Measurements from ENCODE around the gene TIPRL.

Gene TIPRL

GRCh38 chr1:168223261-168223660 lies 44.5 kb downstream of the TIPRL start:
- POLR2A ChIA-PET = no interaction called here
- CTCF ChIA-PET = no interaction called here

DNA sequence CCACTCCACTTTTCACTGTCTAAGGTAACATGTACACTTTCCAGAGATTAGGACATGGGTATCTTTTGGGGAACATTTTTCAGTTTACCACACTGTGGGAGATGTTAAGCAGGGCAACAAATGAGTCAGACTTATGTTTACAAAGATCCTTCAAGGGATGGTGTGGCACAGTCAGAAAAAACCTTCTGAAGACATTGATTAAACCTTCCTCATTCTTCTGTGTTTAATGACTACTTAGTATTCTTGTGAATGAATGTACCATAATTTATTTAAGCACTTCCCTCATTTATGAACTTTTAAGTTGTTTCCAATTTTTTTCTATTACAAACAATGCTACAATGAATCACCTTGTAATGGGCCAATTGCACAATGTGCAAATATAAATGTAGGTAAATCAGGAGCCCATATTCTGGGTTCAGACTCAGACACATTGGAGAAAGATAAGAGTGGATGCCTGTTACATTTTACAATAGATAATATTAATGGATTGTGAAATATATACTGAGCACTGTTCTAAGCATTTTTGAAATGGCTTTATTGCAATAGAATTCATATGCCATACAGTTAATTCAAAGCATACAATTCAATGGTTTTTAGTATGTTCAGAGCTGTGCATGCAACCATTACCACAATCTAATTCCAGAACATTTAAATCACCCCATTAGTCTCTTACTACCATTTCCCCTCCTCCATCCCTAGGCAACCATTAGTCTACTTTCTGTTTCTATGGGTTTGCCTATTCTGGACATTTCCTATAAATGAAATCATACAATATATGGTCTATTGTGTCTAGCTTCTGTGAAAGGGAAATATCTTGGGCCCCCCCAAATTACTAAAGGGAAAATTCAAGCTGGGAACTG lies 45.1 kb downstream of the TIPRL start:
- no peak overlapping the region for H3K4me3 ChIP-seq (ENCODE audit: low read depth, low read length)
- DNase-seq (ENCODE audit: low read depth, low spot score) = no peak
- ChIA-PET POLR2A (interaction anchor here (0.5 kb wide), 1 partner anchor 1261 kb away, joined by 3 read pairs; no protein-coding TSS in a partner anchor), CTCF (interaction anchor here (1.4 to 4.4 kb wide), 2 partner anchors 11 to 22 kb away, joined by 3 to 25 read pairs; no protein-coding TSS in a partner anchor)
- TF ChIP-seq CTCF (IDR thresholded peaks at IDR 0.05; ENCODE audit: insufficient read depth, low read length, missing control alignments) = no peak

More at GRCh38 chr1:168223261-168223660, 44.5 kb downstream of the TIPRL start:
- DNase-seq (ENCODE audit: low read depth, low spot score) = no peak
- TF ChIP-seq CTCF (IDR thresholded peaks at IDR 0.05; ENCODE audit: insufficient read depth, low read length, missing control alignments) = no peak
- H3K4me3 ChIP-seq (ENCODE audit: low read depth, low read length) = no peak overlapping the region

GRCh38 chr1:168224991-168225390 lies 46.2 kb downstream of the TIPRL start:
- TF ChIP-seq CTCF (IDR thresholded peaks at IDR 0.05; ENCODE audit: insufficient read depth, low read length, missing control alignments) = no peak
- no peak overlapping the region for H3K4me3 ChIP-seq (ENCODE audit: low read depth, low read length)
- DNase-seq (ENCODE audit: low read depth, low spot score) = no peak
- ChIA-PET CTCF (interaction anchor here (1.4 to 4.4 kb wide), 2 partner anchors 10 to 21 kb away, joined by 3 to 25 read pairs; no protein-coding TSS in a partner anchor), POLR2A (interaction anchor here (0.5 kb wide), 1 partner anchor 1260 kb away, joined by 3 read pairs; no protein-coding TSS in a partner anchor)

- no peak for DNase-seq (ENCODE audit: low read depth, low spot score)
- TF ChIP-seq CTCF (IDR thresholded peaks at IDR 0.05; ENCODE audit: insufficient read depth, low read length, missing control alignments) = no peak
- ChIA-PET POLR2A (interaction anchor here (1.3 kb wide), 1 partner anchor 46 kb away, joined by 4 read pairs; the partner anchor contains the start of gene TIPRL), CTCF (interaction anchor here (1.4 to 4.4 kb wide), 2 partner anchors 10 to 21 kb away, joined by 3 to 25 read pairs; no protein-coding TSS in a partner anchor)
- peak within 1 kb of the TSS; percentile 86 for H3K4me3 ChIP-seq (ENCODE audit: low read depth, low read length)
Observed at GRCh38 chr1:168225476-168226190, 46.9 kb downstream of the TIPRL start, which contains the start of gene SFT2D2. SFT2D2 (plus strand) TSS chr1:168226004; CDS start chr1:168226080, 76 bp downstream.

- no peak for TF ChIP-seq CTCF (IDR thresholded peaks at IDR 0.05; ENCODE audit: insufficient read depth, low read length, missing control alignments)
- ChIA-PET CTCF (interaction anchor here (4.4 kb wide), 1 partner anchor 8 kb away, joined by 25 read pairs; no protein-coding TSS in a partner anchor), POLR2A (no interaction called here)
- no peak for DNase-seq (ENCODE audit: low read depth, low spot score)
- peak overlapping the region; percentile 23 for H3K4me3 ChIP-seq (ENCODE audit: low read depth, low read length)
Observed at GRCh38 chr1:168227620-168228019, 48.9 kb downstream of the TIPRL start.

All from AG04449 (cell line).